Thyroid gland (tissue), 4 donors: ENCODE measurements around the gene GALNT17.

Experiments
- POLR2A ChIP-seq, 2 donors: fragments of 450-650 bp; IDR thresholded peaks; one replicate each; pipeline ENCODE4 v1.6.1; 2017; ENCODE audit warnings: antibody characterized with exemption in 2 of 2, mild to moderate bottlenecking in 2 of 2, moderate library complexity in 1 of 2
- TF ChIP-seq, protein P1 (sequence below), 6 experiments: fragments of 200-600 bp in 3 of 6; fragments of 450-650 bp in 3 of 6; sonication (generic) in 3 of 6; IDR thresholded peaks; one replicate each; pipeline ENCODE4 v1.5.1; 2016 to 2019; ENCODE audit warnings: antibody characterized with exemption in 6 of 6, mild to moderate bottlenecking in 2 of 6, inconsistent platforms in 1 of 6, moderate library complexity in 1 of 6

DNA sequence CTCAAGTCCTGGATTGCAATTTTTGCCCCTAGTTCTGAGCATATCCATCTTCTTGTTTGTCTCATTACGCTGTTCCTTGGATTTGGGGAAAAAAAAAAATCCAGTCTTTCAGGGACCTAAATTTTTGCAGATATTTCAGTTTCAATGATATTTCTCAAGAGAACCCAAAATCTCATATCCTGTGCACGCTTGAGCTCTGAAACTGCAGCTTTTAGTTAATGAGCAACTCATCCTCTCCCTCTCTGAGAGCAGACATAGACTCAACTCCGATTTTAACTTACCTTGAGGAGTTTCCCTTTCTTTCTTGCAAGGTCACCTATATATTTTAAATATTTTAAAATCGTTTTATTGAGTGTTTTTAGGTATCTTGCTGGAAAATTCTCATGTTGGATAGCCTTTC lies 200.3 kb downstream of the GALNT17 start:
- TF ChIP-seq POLR2A (IDR thresholded peaks at IDR 0.05), result no peak
- TF ChIP-seq, protein P1, sequence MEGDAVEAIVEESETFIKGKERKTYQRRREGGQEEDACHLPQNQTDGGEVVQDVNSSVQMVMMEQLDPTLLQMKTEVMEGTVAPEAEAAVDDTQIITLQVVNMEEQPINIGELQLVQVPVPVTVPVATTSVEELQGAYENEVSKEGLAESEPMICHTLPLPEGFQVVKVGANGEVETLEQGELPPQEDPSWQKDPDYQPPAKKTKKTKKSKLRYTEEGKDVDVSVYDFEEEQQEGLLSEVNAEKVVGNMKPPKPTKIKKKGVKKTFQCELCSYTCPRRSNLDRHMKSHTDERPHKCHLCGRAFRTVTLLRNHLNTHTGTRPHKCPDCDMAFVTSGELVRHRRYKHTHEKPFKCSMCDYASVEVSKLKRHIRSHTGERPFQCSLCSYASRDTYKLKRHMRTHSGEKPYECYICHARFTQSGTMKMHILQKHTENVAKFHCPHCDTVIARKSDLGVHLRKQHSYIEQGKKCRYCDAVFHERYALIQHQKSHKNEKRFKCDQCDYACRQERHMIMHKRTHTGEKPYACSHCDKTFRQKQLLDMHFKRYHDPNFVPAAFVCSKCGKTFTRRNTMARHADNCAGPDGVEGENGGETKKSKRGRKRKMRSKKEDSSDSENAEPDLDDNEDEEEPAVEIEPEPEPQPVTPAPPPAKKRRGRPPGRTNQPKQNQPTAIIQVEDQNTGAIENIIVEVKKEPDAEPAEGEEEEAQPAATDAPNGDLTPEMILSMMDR (IDR thresholded peaks at IDR 0.05), result no peak
